K562 (cell line): ENCODE results near the gene CXCL6. TPM values are rescaled to one million over a fixed set of nuclear protein-coding genes. Genes with fewer than 3 reads are reported as not detected.

ENCODE experiments used
- ARID2 ChIP-seq: fragments of 450-650 bp; IDR thresholded peaks from 2 replicates; pipeline ENCODE4 v1.6.1; 2017; ENCODE audit warnings: antibody characterized with exemption, mild to moderate bottlenecking
- ATF1 ChIP-seq, 2 experiments: fragments of 450-650 bp in 1 of 2; IDR thresholded peaks; 2 replicates each; pipeline ENCODE4 v1.6.1; 2016; ENCODE audit warnings: missing compliant biosample characterization in 1 of 2, missing genetic modification characterization in 1 of 2
- DDX20 ChIP-seq: fragments of 450-650 bp; IDR thresholded peaks from 2 replicates; pipeline ENCODE4 v1.6.1; 2016; ENCODE audit warnings: missing genetic modification characterization, low read depth, mild to moderate bottlenecking, missing compliant biosample characterization, moderate library complexity
- ETS2 ChIP-seq: IDR thresholded peaks from 2 replicates; pipeline ENCODE4 v1.6.1; 2016; ENCODE audit warnings: borderline replicate concordance, missing genetic modification characterization, mild to moderate bottlenecking, moderate library complexity, missing compliant biosample characterization; ENCODE audit not compliant: poor library complexity, severe bottlenecking
- LCOR ChIP-seq: sonication (generic); formaldehyde crosslinking; IDR thresholded peaks from 2 replicates; pipeline ENCODE4 v1.8.0; 2022; ENCODE audit warnings: mild to moderate bottlenecking, missing genetic modification reagents
- MIER1 ChIP-seq: fragments of 450-650 bp; IDR thresholded peaks from 2 replicates; pipeline ENCODE4 v1.6.1; 2016; ENCODE audit warnings: antibody characterized with exemption, mild to moderate bottlenecking, low read depth
- POLR2A ChIP-seq: fragments of 450-650 bp; conservative IDR thresholded peaks from 2 replicates; pipeline ENCODE4 v1.6.1; 2016
- RBBP5 ChIP-seq: fragments of 200-600 bp; sonication (generic); IDR thresholded peaks from 2 replicates; pipeline ENCODE4 v1.6.1; 2012; ENCODE audit warnings: borderline replicate concordance, mild to moderate bottlenecking, low read length, control low read depth, inconsistent platforms; ENCODE audit not compliant: insufficient read depth, poor library complexity, severe bottlenecking
- TAL1 ChIP-seq: fragments of 450-650 bp; IDR thresholded peaks from 2 replicates; pipeline ENCODE4 v1.6.1; 2016; ENCODE audit warnings: mild to moderate bottlenecking
- TARDBP ChIP-seq: fragments of 450-650 bp; IDR thresholded peaks from 2 replicates; pipeline ENCODE4 v1.6.1; 2016
- TCF3 ChIP-seq: sonication (generic); formaldehyde crosslinking; IDR thresholded peaks from 2 replicates; pipeline ENCODE4 v1.4.0; 2020; ENCODE audit warnings: mild to moderate bottlenecking, missing genetic modification reagents
- TRIM28 ChIP-seq: fragments of 450-650 bp; IDR thresholded peaks from 2 replicates; pipeline ENCODE4 v1.6.1; 2017
- WHSC1 ChIP-seq: IDR thresholded peaks from one replicate; pipeline ENCODE4 v1.6.1; 2012; ENCODE audit warnings: low read length, control low read depth, inconsistent platforms
- ZNF316 ChIP-seq: fragments of 450-650 bp; IDR thresholded peaks from 2 replicates; pipeline ENCODE4 v1.6.1; 2016
- ZNF75A ChIP-seq: fragments of 450-650 bp; formaldehyde crosslinking; IDR thresholded peaks from 2 replicates; pipeline ENCODE4 v1.4.0; 2020; ENCODE audit warnings: mild to moderate bottlenecking
- polyA plus RNA-seq, 8 experiments: library from polyadenylated mRNA; depleted of rRNA in 4 of 8; stranded (reverse) in 5 of 8; unstranded in 3 of 8; fragments of >200 nt; fragmentation: Nextera tagmentation in 2 of 8; fragmentation: Illumina TruSeq in 1 of 8; extraction: Ambion mirVana in 2 of 8; extraction: Trizol in 1 of 8; gene quantifications; 2 replicates each; pipeline versions ENCODE4 v1.2.1 to v1.2.3, GENCODE V29; 2011 to 2014; ENCODE audit warnings: inconsistent platforms in 1 of 8, missing spikeins in 1 of 8
- total RNA-seq, 7 experiments: library from RNA; depleted of rRNA in 6 of 7; stranded (reverse); fragments of >200 nt in 6 of 7; fragmentation: Illumina TruSeq in 2 of 7; extraction: Trizol in 2 of 7; gene quantifications; 2 replicates each; pipeline versions ENCODE4 v1.2.1 to v1.2.3, GENCODE V29; 2011 to 2021; ENCODE audit warnings: low replicate concordance in 1 of 7
- TF ChIP-seq, protein P1 (sequence below): sonication (generic); formaldehyde crosslinking; IDR thresholded peaks from 2 replicates; pipeline ENCODE4 v1.8.1; 2023; ENCODE audit warnings: mild to moderate bottlenecking, missing genetic modification reagents
- TF ChIP-seq, protein P2 (sequence below): sonication (generic); formaldehyde crosslinking; IDR thresholded peaks from 2 replicates; pipeline ENCODE4 v1.8.0; 2022; ENCODE audit warnings: mild to moderate bottlenecking, low read depth, missing genetic modification reagents
- TF ChIP-seq, protein P3 (sequence below): sonication (generic); formaldehyde crosslinking; IDR thresholded peaks from 2 replicates; pipeline ENCODE4 v1.8.1; 2023; ENCODE audit warnings: mild to moderate bottlenecking, missing genetic modification reagents

CXCL6 gene
- total and polyA plus RNA-seq, 9 of the 15 experiments (the other 6 are each of a cell fraction or from before 2014, with no cell fraction given): not detected

DNA sequence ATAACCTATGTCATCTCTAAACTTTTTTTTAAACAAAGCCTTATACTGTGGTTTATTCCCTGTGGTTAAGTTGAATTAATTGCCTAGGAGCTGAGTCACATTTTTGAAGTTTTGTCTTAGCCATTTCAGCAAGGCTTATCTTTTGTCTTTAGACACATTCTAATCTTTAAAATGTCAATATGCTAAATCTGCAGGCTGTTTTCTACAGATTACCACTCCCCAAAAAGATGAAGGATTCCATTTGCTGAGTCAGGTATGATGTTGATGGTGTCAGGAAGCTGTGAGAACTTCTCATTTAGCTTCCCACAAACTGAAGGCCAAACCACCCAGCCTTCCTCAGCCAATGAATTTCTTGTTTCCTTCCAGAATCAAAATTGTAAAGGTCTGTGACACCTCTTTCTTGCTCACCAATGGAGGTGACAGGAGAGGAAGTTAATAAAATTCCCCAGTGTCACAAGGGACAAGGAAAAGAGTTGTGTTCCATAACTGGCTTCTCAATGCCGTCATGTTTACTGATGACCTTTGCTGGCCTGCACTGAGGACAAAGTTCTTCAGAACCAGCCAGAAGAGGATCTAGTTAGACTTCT is 3.7 kb upstream of the CXCL6 start (continued):
- peak; percentile 99 for TF ChIP-seq LCOR (CRISPR knock-in tag)
- no peak; the same call in 1 of the 2 replicates for TF ChIP-seq TARDBP
- no peak for TF ChIP-seq ZNF75A (CRISPR knock-in tag)
- TF ChIP-seq, protein P1, sequence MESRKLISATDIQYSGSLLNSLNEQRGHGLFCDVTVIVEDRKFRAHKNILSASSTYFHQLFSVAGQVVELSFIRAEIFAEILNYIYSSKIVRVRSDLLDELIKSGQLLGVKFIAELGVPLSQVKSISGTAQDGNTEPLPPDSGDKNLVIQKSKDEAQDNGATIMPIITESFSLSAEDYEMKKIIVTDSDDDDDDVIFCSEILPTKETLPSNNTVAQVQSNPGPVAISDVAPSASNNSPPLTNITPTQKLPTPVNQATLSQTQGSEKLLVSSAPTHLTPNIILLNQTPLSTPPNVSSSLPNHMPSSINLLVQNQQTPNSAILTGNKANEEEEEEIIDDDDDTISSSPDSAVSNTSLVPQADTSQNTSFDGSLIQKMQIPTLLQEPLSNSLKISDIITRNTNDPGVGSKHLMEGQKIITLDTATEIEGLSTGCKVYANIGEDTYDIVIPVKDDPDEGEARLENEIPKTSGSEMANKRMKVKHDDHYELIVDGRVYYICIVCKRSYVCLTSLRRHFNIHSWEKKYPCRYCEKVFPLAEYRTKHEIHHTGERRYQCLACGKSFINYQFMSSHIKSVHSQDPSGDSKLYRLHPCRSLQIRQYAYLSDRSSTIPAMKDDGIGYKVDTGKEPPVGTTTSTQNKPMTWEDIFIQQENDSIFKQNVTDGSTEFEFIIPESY (CRISPR knock-in tag): no peak
- TF ChIP-seq, protein P2, sequence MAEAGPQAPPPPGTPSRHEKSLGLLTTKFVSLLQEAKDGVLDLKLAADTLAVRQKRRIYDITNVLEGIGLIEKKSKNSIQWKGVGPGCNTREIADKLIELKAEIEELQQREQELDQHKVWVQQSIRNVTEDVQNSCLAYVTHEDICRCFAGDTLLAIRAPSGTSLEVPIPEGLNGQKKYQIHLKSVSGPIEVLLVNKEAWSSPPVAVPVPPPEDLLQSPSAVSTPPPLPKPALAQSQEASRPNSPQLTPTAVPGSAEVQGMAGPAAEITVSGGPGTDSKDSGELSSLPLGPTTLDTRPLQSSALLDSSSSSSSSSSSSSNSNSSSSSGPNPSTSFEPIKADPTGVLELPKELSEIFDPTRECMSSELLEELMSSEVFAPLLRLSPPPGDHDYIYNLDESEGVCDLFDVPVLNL (CRISPR knock-in tag): no peak
- TF ChIP-seq ZNF316: peak; percentile 99
- no peak for TF ChIP-seq ETS2
- peak; percentile 94 for TF ChIP-seq TAL1
- TF ChIP-seq MIER1: no peak
- TF ChIP-seq RBBP5: peak; percentile 30
- TF ChIP-seq DDX20 (tag): no peak
- TF ChIP-seq TRIM28: no peak
- no peak for TF ChIP-seq WHSC1
- TF ChIP-seq, protein P3, sequence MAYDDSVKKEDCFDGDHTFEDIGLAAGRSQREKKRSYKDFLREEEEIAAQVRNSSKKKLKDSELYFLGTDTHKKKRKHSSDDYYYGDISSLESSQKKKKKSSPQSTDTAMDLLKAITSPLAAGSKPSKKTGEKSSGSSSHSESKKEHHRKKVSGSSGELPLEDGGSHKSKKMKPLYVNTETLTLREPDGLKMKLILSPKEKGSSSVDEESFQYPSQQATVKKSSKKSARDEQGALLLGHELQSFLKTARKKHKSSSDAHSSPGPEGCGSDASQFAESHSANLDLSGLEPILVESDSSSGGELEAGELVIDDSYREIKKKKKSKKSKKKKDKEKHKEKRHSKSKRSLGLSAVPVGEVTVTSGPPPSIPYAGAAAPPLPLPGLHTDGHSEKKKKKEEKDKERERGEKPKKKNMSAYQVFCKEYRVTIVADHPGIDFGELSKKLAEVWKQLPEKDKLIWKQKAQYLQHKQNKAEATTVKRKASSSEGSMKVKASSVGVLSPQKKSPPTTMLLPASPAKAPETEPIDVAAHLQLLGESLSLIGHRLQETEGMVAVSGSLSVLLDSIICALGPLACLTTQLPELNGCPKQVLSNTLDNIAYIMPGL (CRISPR knock-in tag): no peak
- peak; percentile 95 for TF ChIP-seq TCF3 (CRISPR knock-in tag)
- TF ChIP-seq POLR2A: no peak
- TF ChIP-seq ATF1 (CRISPR knock-in tag; IDR thresholded peaks at IDR 0.05): no peak
- TF ChIP-seq ATF1 (tag; IDR thresholded peaks at IDR 0.05): peak; percentile 63; the same call in 1 of the 2 replicates
- TF ChIP-seq ARID2: no peak
